HL-60 (cell line): ENCODE results near the gene TMPRSS15.

Experiments
- CTCF ChIP-seq: IDR thresholded peaks from one replicate; pipeline ENCODE4 v1.5.1; 2011; ENCODE audit warnings: low read length, control low read depth, inconsistent platforms; ENCODE audit not compliant: insufficient read depth
- POLR2AphosphoS5 ChIP-seq: IDR thresholded peaks from 2 replicates; pipeline ENCODE4 v1.6.1; 2012; ENCODE audit warnings: low read depth
- SPI1 ChIP-seq: IDR thresholded peaks from 2 replicates; pipeline ENCODE4 v1.6.1; 2012; ENCODE audit warnings: low read depth, mild to moderate bottlenecking, borderline replicate concordance
- TF ChIP-seq, protein P1 (sequence below): IDR thresholded peaks from 2 replicates; pipeline ENCODE4 v1.6.1; 2012; ENCODE audit warnings: low read depth; ENCODE audit not compliant: insufficient replicate concordance

GRCh38 chr21:18268906-18269305, 134.7 kb downstream of the TMPRSS15 start:
- TF ChIP-seq, protein P1, sequence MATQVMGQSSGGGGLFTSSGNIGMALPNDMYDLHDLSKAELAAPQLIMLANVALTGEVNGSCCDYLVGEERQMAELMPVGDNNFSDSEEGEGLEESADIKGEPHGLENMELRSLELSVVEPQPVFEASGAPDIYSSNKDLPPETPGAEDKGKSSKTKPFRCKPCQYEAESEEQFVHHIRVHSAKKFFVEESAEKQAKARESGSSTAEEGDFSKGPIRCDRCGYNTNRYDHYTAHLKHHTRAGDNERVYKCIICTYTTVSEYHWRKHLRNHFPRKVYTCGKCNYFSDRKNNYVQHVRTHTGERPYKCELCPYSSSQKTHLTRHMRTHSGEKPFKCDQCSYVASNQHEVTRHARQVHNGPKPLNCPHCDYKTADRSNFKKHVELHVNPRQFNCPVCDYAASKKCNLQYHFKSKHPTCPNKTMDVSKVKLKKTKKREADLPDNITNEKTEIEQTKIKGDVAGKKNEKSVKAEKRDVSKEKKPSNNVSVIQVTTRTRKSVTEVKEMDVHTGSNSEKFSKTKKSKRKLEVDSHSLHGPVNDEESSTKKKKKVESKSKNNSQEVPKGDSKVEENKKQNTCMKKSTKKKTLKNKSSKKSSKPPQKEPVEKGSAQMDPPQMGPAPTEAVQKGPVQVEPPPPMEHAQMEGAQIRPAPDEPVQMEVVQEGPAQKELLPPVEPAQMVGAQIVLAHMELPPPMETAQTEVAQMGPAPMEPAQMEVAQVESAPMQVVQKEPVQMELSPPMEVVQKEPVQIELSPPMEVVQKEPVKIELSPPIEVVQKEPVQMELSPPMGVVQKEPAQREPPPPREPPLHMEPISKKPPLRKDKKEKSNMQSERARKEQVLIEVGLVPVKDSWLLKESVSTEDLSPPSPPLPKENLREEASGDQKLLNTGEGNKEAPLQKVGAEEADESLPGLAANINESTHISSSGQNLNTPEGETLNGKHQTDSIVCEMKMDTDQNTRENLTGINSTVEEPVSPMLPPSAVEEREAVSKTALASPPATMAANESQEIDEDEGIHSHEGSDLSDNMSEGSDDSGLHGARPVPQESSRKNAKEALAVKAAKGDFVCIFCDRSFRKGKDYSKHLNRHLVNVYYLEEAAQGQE: no peak
- TF ChIP-seq CTCF (no peak), SPI1 (no peak), POLR2AphosphoS5 (no peak)
